ENCODE measurements around the gene ZBTB8A.

The ZBTB8A gene

GRCh38 chr1:32557812-32558211 lies 18.6 kb downstream of the ZBTB8A start:
- Mint-ChIP-seq H3K27me3 (ENCODE audit: low read depth) (peaks cover 4% of the 10 kb centered on the region), H3K4me1 (no peaks in the 10 kb centered on the region), H3K36me3 (ENCODE audit: low read depth) (peaks cover 56% of the 10 kb centered on the region), H3K4me3 (no peak overlapping the region), H3K27ac (no peak overlapping the region), H3K9me3 (no peaks in the 10 kb centered on the region)
- no peak for TF ChIP-seq CTCF (IDR thresholded peaks at IDR 0.05; ENCODE audit: unreplicated experiment in 3 of 3)

GRCh38 chr1:32568929-32569328 lies 29.7 kb downstream of the ZBTB8A start:
- Mint-ChIP-seq H3K27ac (no peak overlapping the region), H3K4me1 (no peaks in the 10 kb centered on the region), H3K4me3 (no peak overlapping the region), H3K36me3 (ENCODE audit: low read depth) (peaks cover 32% of the 10 kb centered on the region), H3K9me3 (no peaks in the 10 kb centered on the region), H3K27me3 (ENCODE audit: low read depth) (no peaks in the 10 kb centered on the region)
- no peak for TF ChIP-seq CTCF (IDR thresholded peaks at IDR 0.05; ENCODE audit: unreplicated experiment in 3 of 3)

- no peak for TF ChIP-seq CTCF (IDR thresholded peaks at IDR 0.05; ENCODE audit: unreplicated experiment in 3 of 3)
- peaks cover 7% of the 10 kb centered on the region for H3K36me3 Mint-ChIP-seq (ENCODE audit: low read depth)
- H3K9me3 Mint-ChIP-seq: no peaks in the 10 kb centered on the region
- H3K27me3 Mint-ChIP-seq (ENCODE audit: low read depth): no peaks in the 10 kb centered on the region
- H3K27ac Mint-ChIP-seq: no peak overlapping the region
- no peak overlapping the region for H3K4me3 Mint-ChIP-seq
- H3K4me1 Mint-ChIP-seq: no peaks in the 10 kb centered on the region
These were observed 41.3 kb downstream of the ZBTB8A start for GRCh38 chr1:32580348-32581017.

GRCh38 chr1:32592943-32593342 lies 53.7 kb downstream of the ZBTB8A start:
- H3K27me3 Mint-ChIP-seq (ENCODE audit: low read depth): no peaks in the 10 kb centered on the region
- no peaks in the 10 kb centered on the region for H3K4me1 Mint-ChIP-seq
- H3K4me3 Mint-ChIP-seq: no peak overlapping the region
- no peaks in the 10 kb centered on the region for H3K9me3 Mint-ChIP-seq
- H3K27ac Mint-ChIP-seq: no peak overlapping the region
- H3K36me3 Mint-ChIP-seq (ENCODE audit: low read depth): peaks cover 32% of the 10 kb centered on the region
- no peak for TF ChIP-seq CTCF (IDR thresholded peaks at IDR 0.05; ENCODE audit: unreplicated experiment in 3 of 3)

GRCh38 chr1:32600034-32600433 lies 60.8 kb downstream of the ZBTB8A start:
- no peaks in the 10 kb centered on the region for H3K9me3 Mint-ChIP-seq
- H3K36me3 Mint-ChIP-seq (ENCODE audit: low read depth): peaks cover 24% of the 10 kb centered on the region
- no peaks in the 10 kb centered on the region for H3K4me1 Mint-ChIP-seq
- H3K27me3 Mint-ChIP-seq (ENCODE audit: low read depth): no peaks in the 10 kb centered on the region
- TF ChIP-seq CTCF (IDR thresholded peaks at IDR 0.05; ENCODE audit: unreplicated experiment in 3 of 3): no peak
- H3K4me3 Mint-ChIP-seq: no peak overlapping the region
- no peak overlapping the region for H3K27ac Mint-ChIP-seq

- no peak for TF ChIP-seq CTCF (IDR thresholded peaks at IDR 0.05; ENCODE audit: unreplicated experiment in 3 of 3)
- Mint-ChIP-seq H3K4me1 (no peaks in the 10 kb centered on the region), H3K36me3 (ENCODE audit: low read depth) (peaks cover 7% of the 10 kb centered on the region), H3K4me3 (no peak overlapping the region), H3K9me3 (no peaks in the 10 kb centered on the region), H3K27ac (no peak overlapping the region), H3K27me3 (ENCODE audit: low read depth) (no peaks in the 10 kb centered on the region)
These were observed 66.6 kb downstream of the ZBTB8A start for GRCh38 chr1:32605711-32606424.
